Measurements from ENCODE around the gene CHN2.

CHN2 gene

GRCh38 chr7:29194594-29195427 lies at the start of gene CHN2:
TSS of gene CHN2 (plus strand) at chr7:29194775.
- peaks cover 34% of the 10 kb centered on the region for H3K4me1 Mint-ChIP-seq (ENCODE audit: low read depth)
- H3K4me3 Mint-ChIP-seq, result peak within 1 kb of the TSS; percentile 93
- DNase-seq (ENCODE audit: low spot score), result peak; percentile 30
- H3K9me3 Mint-ChIP-seq, result no peaks in the 10 kb centered on the region
- peak within 1 kb of the TSS; percentile 76 for H3K27ac Mint-ChIP-seq
- no peaks in the 10 kb centered on the region for H3K36me3 Mint-ChIP-seq (ENCODE audit: low read depth)
- H3K27me3 Mint-ChIP-seq (ENCODE audit: low read depth), result peaks cover 78% of the 10 kb centered on the region

- H3K4me3 Mint-ChIP-seq, result peak overlapping the region; percentile 15
- H3K9me3 Mint-ChIP-seq, result no peaks in the 10 kb centered on the region
- no peaks in the 10 kb centered on the region for H3K4me1 Mint-ChIP-seq (ENCODE audit: low read depth)
- H3K27ac Mint-ChIP-seq, result no peak overlapping the region
- H3K36me3 Mint-ChIP-seq (ENCODE audit: low read depth), result no peaks in the 10 kb centered on the region
- peaks cover 43% of the 10 kb centered on the region for H3K27me3 Mint-ChIP-seq (ENCODE audit: low read depth)
- no peak for DNase-seq (ENCODE audit: low spot score)
Measured at GRCh38 chr7:29145553-29146056, 49.0 kb upstream of the CHN2 start.

GRCh38 chr7:29146057-29146706 lies 48.4 kb upstream of the CHN2 start, which contains the start of gene CPVL:
TSS of gene CPVL (minus strand) at chr7:29146537. CDS start at chr7:29121061, 25,476 bp downstream.
- Mint-ChIP-seq H3K4me3 (peak within 1 kb of the TSS; percentile 40), H3K4me1 (ENCODE audit: low read depth) (no peaks in the 10 kb centered on the region), H3K27me3 (ENCODE audit: low read depth) (peaks cover 44% of the 10 kb centered on the region), H3K9me3 (no peaks in the 10 kb centered on the region), H3K36me3 (ENCODE audit: low read depth) (no peaks in the 10 kb centered on the region), H3K27ac (no peak within 1 kb of the TSS)
- no peak for DNase-seq (ENCODE audit: low spot score)

- H3K9me3 Mint-ChIP-seq, result no peaks in the 10 kb centered on the region
- H3K36me3 Mint-ChIP-seq (ENCODE audit: low read depth), result no peaks in the 10 kb centered on the region
- H3K27ac Mint-ChIP-seq, result no peak overlapping the region
- H3K4me3 Mint-ChIP-seq, result no peak overlapping the region
- DNase-seq (ENCODE audit: low spot score), result no peak
- H3K27me3 Mint-ChIP-seq (ENCODE audit: low read depth), result peaks cover 44% of the 10 kb centered on the region
- H3K4me1 Mint-ChIP-seq (ENCODE audit: low read depth), result no peaks in the 10 kb centered on the region
Measured at GRCh38 chr7:29146888-29147609, 47.5 kb upstream of the CHN2 start.

GRCh38 chr7:29147821-29148220 lies 46.8 kb upstream of the CHN2 start:
- H3K4me1 Mint-ChIP-seq (ENCODE audit: low read depth), result no peaks in the 10 kb centered on the region
- no peak overlapping the region for H3K4me3 Mint-ChIP-seq
- no peaks in the 10 kb centered on the region for H3K9me3 Mint-ChIP-seq
- DNase-seq (ENCODE audit: low spot score), result no peak
- no peak overlapping the region for H3K27ac Mint-ChIP-seq
- H3K27me3 Mint-ChIP-seq (ENCODE audit: low read depth), result peaks cover 42% of the 10 kb centered on the region
- H3K36me3 Mint-ChIP-seq (ENCODE audit: low read depth), result no peaks in the 10 kb centered on the region

GRCh38 chr7:29149036-29149435 lies 45.5 kb upstream of the CHN2 start:
- H3K9me3 Mint-ChIP-seq, result no peaks in the 10 kb centered on the region
- no peak overlapping the region for H3K4me3 Mint-ChIP-seq
- no peaks in the 10 kb centered on the region for H3K4me1 Mint-ChIP-seq (ENCODE audit: low read depth)
- peaks cover 40% of the 10 kb centered on the region for H3K27me3 Mint-ChIP-seq (ENCODE audit: low read depth)
- H3K36me3 Mint-ChIP-seq (ENCODE audit: low read depth), result no peaks in the 10 kb centered on the region
- no peak overlapping the region for H3K27ac Mint-ChIP-seq
- DNase-seq (ENCODE audit: low spot score), result no peak

- no peak overlapping the region for H3K27ac Mint-ChIP-seq
- peaks cover 5% of the 10 kb centered on the region for H3K9me3 Mint-ChIP-seq
- H3K27me3 Mint-ChIP-seq (ENCODE audit: low read depth), result peaks cover 26% of the 10 kb centered on the region
- H3K36me3 Mint-ChIP-seq (ENCODE audit: low read depth), result no peaks in the 10 kb centered on the region
- H3K4me3 Mint-ChIP-seq, result no peak overlapping the region
- no peak for DNase-seq (ENCODE audit: low spot score)
- no peaks in the 10 kb centered on the region for H3K4me1 Mint-ChIP-seq (ENCODE audit: low read depth)
Measured at GRCh38 chr7:29150856-29151255, 43.7 kb upstream of the CHN2 start.

GRCh38 chr7:29154076-29154475 lies 40.5 kb upstream of the CHN2 start:
- Mint-ChIP-seq H3K9me3 (peaks cover 5% of the 10 kb centered on the region), H3K4me3 (no peak overlapping the region), H3K4me1 (ENCODE audit: low read depth) (peaks cover 8% of the 10 kb centered on the region), H3K36me3 (ENCODE audit: low read depth) (no peaks in the 10 kb centered on the region), H3K27me3 (ENCODE audit: low read depth) (peaks cover 5% of the 10 kb centered on the region), H3K27ac (no peak overlapping the region)
- DNase-seq (ENCODE audit: low spot score), result no peak

GRCh38 chr7:29156907-29157452 lies 37.6 kb upstream of the CHN2 start:
- H3K4me1 Mint-ChIP-seq (ENCODE audit: low read depth), result peaks cover 8% of the 10 kb centered on the region
- peaks cover 5% of the 10 kb centered on the region for H3K9me3 Mint-ChIP-seq
- H3K27ac Mint-ChIP-seq, result peak overlapping the region; percentile 50
- H3K4me3 Mint-ChIP-seq, result peak overlapping the region; percentile 21
- peaks cover 2% of the 10 kb centered on the region for H3K27me3 Mint-ChIP-seq (ENCODE audit: low read depth)
- no peaks in the 10 kb centered on the region for H3K36me3 Mint-ChIP-seq (ENCODE audit: low read depth)
- no peak for DNase-seq (ENCODE audit: low spot score)

- Mint-ChIP-seq H3K27ac (no peak overlapping the region), H3K27me3 (ENCODE audit: low read depth) (peaks cover 2% of the 10 kb centered on the region), H3K4me3 (no peak overlapping the region), H3K36me3 (ENCODE audit: low read depth) (no peaks in the 10 kb centered on the region), H3K9me3 (peaks cover 5% of the 10 kb centered on the region), H3K4me1 (ENCODE audit: low read depth) (peaks cover 8% of the 10 kb centered on the region)
- DNase-seq (ENCODE audit: low spot score), result no peak
Measured at GRCh38 chr7:29158795-29159423, 35.7 kb upstream of the CHN2 start.

GRCh38 chr7:29160080-29160479 lies 34.5 kb upstream of the CHN2 start:
- H3K4me3 Mint-ChIP-seq, result no peak overlapping the region
- peaks cover 8% of the 10 kb centered on the region for H3K4me1 Mint-ChIP-seq (ENCODE audit: low read depth)
- DNase-seq (ENCODE audit: low spot score), result no peak
- H3K27ac Mint-ChIP-seq, result no peak overlapping the region
- peaks cover 5% of the 10 kb centered on the region for H3K9me3 Mint-ChIP-seq
- H3K27me3 Mint-ChIP-seq (ENCODE audit: low read depth), result peaks cover 4% of the 10 kb centered on the region
- no peaks in the 10 kb centered on the region for H3K36me3 Mint-ChIP-seq (ENCODE audit: low read depth)

GRCh38 chr7:29161231-29161630 lies 33.3 kb upstream of the CHN2 start:
- peaks cover 8% of the 10 kb centered on the region for H3K4me1 Mint-ChIP-seq (ENCODE audit: low read depth)
- no peaks in the 10 kb centered on the region for H3K9me3 Mint-ChIP-seq
- no peak overlapping the region for H3K4me3 Mint-ChIP-seq
- H3K27ac Mint-ChIP-seq, result no peak overlapping the region
- peaks cover 6% of the 10 kb centered on the region for H3K27me3 Mint-ChIP-seq (ENCODE audit: low read depth)
- no peak for DNase-seq (ENCODE audit: low spot score)
- no peaks in the 10 kb centered on the region for H3K36me3 Mint-ChIP-seq (ENCODE audit: low read depth)

GRCh38 chr7:29162577-29162976 lies 32.0 kb upstream of the CHN2 start:
- Mint-ChIP-seq H3K9me3 (no peaks in the 10 kb centered on the region), H3K27ac (no peak overlapping the region), H3K36me3 (ENCODE audit: low read depth) (no peaks in the 10 kb centered on the region), H3K4me1 (ENCODE audit: low read depth) (peaks cover under 1% of the 10 kb centered on the region), H3K27me3 (ENCODE audit: low read depth) (peaks cover 8% of the 10 kb centered on the region), H3K4me3 (no peak overlapping the region)
- no peak for DNase-seq (ENCODE audit: low spot score)

Data from T-helper 2 cell treated with Interferon-gamma antibody and Interleukin-4, amounts not matched to agents 5 μg/mL and 100 μg/mL, for 36 hours (primary cell).